Keratinocyte (primary cell): ENCODE data around the gene F10. TPM values are rescaled to one million over a fixed set of nuclear protein-coding genes. Genes with fewer than 3 reads are reported as not detected.

Experiments
- DNase-seq: peaks from one replicate; pipeline ENCODE4 v3.0.0-alpha.2; 2011; ENCODE audit warnings: low read depth, missing footprints, low spot score
- FAIRE-seq: peaks from 2 replicates; lab custom pipeline; 2011; peaks lifted over from hg19 to GRCh38; lab: Jason Lieb, UNC
- H2AFZ ChIP-seq: 2 replicates; pipeline ENCODE4 v1.6.0; 2012; ENCODE audit warnings: low read length, control low read depth, inconsistent platforms; ENCODE audit not compliant: control insufficient read depth
- H3K27ac ChIP-seq: 2 replicates; pipeline ENCODE4 v1.5.1; 2011; ENCODE audit warnings: low read length; ENCODE audit not compliant: control insufficient read depth, insufficient read depth
- H3K27me3 ChIP-seq: 3 replicates; pipeline ENCODE4 v1.6.0; 2011; ENCODE audit warnings: low read length; ENCODE audit not compliant: control insufficient read depth, insufficient read depth; ENCODE audit errors: extremely low read depth
- H3K36me3 ChIP-seq, 2 experiments: 2 replicates in 1 of 2; 3 replicates in 1 of 2; pipeline ENCODE4 v1.5.1; 2011; ENCODE audit warnings: low read length in 2 of 2, mild to moderate bottlenecking in 1 of 2; ENCODE audit not compliant: control insufficient read depth in 2 of 2, insufficient read depth in 2 of 2; ENCODE audit errors: extremely low read depth in 1 of 2
- H3K4me1 ChIP-seq: 3 replicates; pipeline ENCODE4 v1.5.1; 2011; ENCODE audit warnings: low read length; ENCODE audit not compliant: control insufficient read depth, insufficient read depth; ENCODE audit errors: extremely low read depth
- H3K4me2 ChIP-seq: 3 replicates; pipeline ENCODE4 v1.6.0; 2011; ENCODE audit warnings: low read depth, low read length; ENCODE audit not compliant: control insufficient read depth, insufficient read depth; ENCODE audit errors: extremely low read depth
- H3K4me3 ChIP-seq, 3 experiments: fragments of 200-600 bp in 1 of 3; sonication (generic) in 1 of 3; 2 replicates in 2 of 3; 3 replicates in 1 of 3; pipeline ENCODE4 v1.5.1; 2011 to 2016; ENCODE audit warnings: low read length in 3 of 3, mild to moderate bottlenecking in 3 of 3, control low read depth in 2 of 3, inconsistent platforms in 1 of 3, low read depth in 1 of 3, mixed read lengths in 1 of 3, mixed run types in 1 of 3, moderate library complexity in 1 of 3; ENCODE audit not compliant: control insufficient read depth in 2 of 3, insufficient read depth in 2 of 3; ENCODE audit errors: extremely low read depth in 1 of 3
- H3K79me2 ChIP-seq: 2 replicates; pipeline ENCODE4 v1.6.0; 2012; ENCODE audit warnings: low read length; ENCODE audit not compliant: control insufficient read depth, insufficient read depth
- H3K9ac ChIP-seq: 3 replicates; pipeline ENCODE4 v1.6.0; 2011; ENCODE audit warnings: low read length; ENCODE audit not compliant: control insufficient read depth, insufficient read depth; ENCODE audit errors: extremely low read depth
- H3K9me1 ChIP-seq: 3 replicates; pipeline ENCODE4 v1.6.0; 2011; ENCODE audit warnings: low read length; ENCODE audit not compliant: control insufficient read depth, insufficient read depth; ENCODE audit errors: extremely low read depth
- H3K9me3 ChIP-seq: 2 replicates; pipeline ENCODE4 v1.5.1; 2012; ENCODE audit warnings: low read depth, low read length; ENCODE audit not compliant: control insufficient read depth
- H4K20me1 ChIP-seq: 3 replicates; pipeline ENCODE4 v1.6.0; 2011; ENCODE audit warnings: low read length; ENCODE audit not compliant: control insufficient read depth, insufficient read depth; ENCODE audit errors: extremely low read depth
- EZH2 ChIP-seq: IDR thresholded peaks from one replicate; pipeline ENCODE4 v1.6.1; 2012; ENCODE audit warnings: inconsistent platforms, mild to moderate bottlenecking, low read length, moderate library complexity
- dilution Hi-C: fragments of 300-500 bp; cut with MboI; formaldehyde crosslinking; loops from one replicate; pipeline ENCODE4 v1.7.0; 2020; ENCODE audit warnings: low sequenced_read_pairs; ENCODE audit not compliant: extremely low pct_ligation_motif_present
- polyA plus RNA-seq, 5 experiments: library from polyadenylated mRNA; depleted of rRNA in 3 of 5; stranded (reverse) in 3 of 5; stranded (forward) in 1 of 5; unstranded in 1 of 5; fragments of >200 nt; gene quantifications; 1 replicate in 1 of 5; 2 replicates in 3 of 5; 3 replicates in 1 of 5; pipeline versions ENCODE4 v1.2.1 to v1.2.3, GENCODE V29; 2011 to 2012; ENCODE audit warnings: missing spikeins in 2 of 5, low read depth in 1 of 5, low replicate concordance in 1 of 5
- TF ChIP-seq, protein P1 (sequence below), 3 experiments: IDR thresholded peaks in 1 of 3; conservative IDR thresholded peaks in 1 of 3; optimal IDR thresholded peaks in 1 of 3; 2 replicates in 2 of 3; 3 replicates in 1 of 3; pipeline versions ENCODE3 to v1.5.1; 2011; ENCODE audit warnings: low read length in 3 of 3, mild to moderate bottlenecking in 3 of 3, moderate library complexity in 2 of 3, control low read depth in 1 of 3, inconsistent platforms in 1 of 3; ENCODE audit not compliant: insufficient read depth in 2 of 3; ENCODE audit errors: extremely low read depth in 1 of 3

The F10 gene
- polyA plus RNA-seq, 1 donor (not counting 4 experiments of a cell fraction or from before 2014, with no cell fraction given) = not detected

- H3K4me1 ChIP-seq = no peaks in the 10 kb centered on the region
- dilution Hi-C loops = no loop called here
- H4K20me1 ChIP-seq = no peaks in the 10 kb centered on the region
- no peaks in the 10 kb centered on the region for H3K9me1 ChIP-seq
- H3K4me3 ChIP-seq = no peak overlapping the region
- TF ChIP-seq, protein P1, sequence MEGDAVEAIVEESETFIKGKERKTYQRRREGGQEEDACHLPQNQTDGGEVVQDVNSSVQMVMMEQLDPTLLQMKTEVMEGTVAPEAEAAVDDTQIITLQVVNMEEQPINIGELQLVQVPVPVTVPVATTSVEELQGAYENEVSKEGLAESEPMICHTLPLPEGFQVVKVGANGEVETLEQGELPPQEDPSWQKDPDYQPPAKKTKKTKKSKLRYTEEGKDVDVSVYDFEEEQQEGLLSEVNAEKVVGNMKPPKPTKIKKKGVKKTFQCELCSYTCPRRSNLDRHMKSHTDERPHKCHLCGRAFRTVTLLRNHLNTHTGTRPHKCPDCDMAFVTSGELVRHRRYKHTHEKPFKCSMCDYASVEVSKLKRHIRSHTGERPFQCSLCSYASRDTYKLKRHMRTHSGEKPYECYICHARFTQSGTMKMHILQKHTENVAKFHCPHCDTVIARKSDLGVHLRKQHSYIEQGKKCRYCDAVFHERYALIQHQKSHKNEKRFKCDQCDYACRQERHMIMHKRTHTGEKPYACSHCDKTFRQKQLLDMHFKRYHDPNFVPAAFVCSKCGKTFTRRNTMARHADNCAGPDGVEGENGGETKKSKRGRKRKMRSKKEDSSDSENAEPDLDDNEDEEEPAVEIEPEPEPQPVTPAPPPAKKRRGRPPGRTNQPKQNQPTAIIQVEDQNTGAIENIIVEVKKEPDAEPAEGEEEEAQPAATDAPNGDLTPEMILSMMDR (optimal IDR thresholded peaks at IDR 0.05 in 1 of 3, IDR thresholded peaks at IDR 0.05 in 1 of 3, conservative IDR thresholded peaks at IDR 0.05 in 1 of 3; ENCODE audit: extremely low read depth in 1 of 3, insufficient read depth in 2 of 3, low read length in 3 of 3) = no peak
- TF ChIP-seq EZH2 = no peak
- no peak overlapping the region for H3K27ac ChIP-seq
- no peaks in the 10 kb centered on the region for H3K79me2 ChIP-seq
- DNase-seq (no peak), FAIRE-seq (no peak)
- H3K4me2 ChIP-seq = no peak overlapping the region
- no peaks in the 10 kb centered on the region for H3K36me3 ChIP-seq
- H3K9ac ChIP-seq = no peak overlapping the region
- H2AFZ ChIP-seq = no peak overlapping the region
- H3K27me3 ChIP-seq = peaks cover 12% of the 10 kb centered on the region
- H3K9me3 ChIP-seq = no peaks in the 10 kb centered on the region
These were observed 5.2 kb upstream of the F10 start for GRCh38 chr13:113117335-113117872.

GRCh38 chr13:113117911-113118260, 4.7 kb upstream of the F10 start:
- H3K4me1 ChIP-seq = no peaks in the 10 kb centered on the region
- TF ChIP-seq EZH2 = no peak
- TF ChIP-seq, protein P1 (optimal IDR thresholded peaks at IDR 0.05 in 1 of 3, IDR thresholded peaks at IDR 0.05 in 1 of 3, conservative IDR thresholded peaks at IDR 0.05 in 1 of 3; ENCODE audit: extremely low read depth in 1 of 3, insufficient read depth in 2 of 3, low read length in 3 of 3) = no peak
- no peak overlapping the region for H3K4me2 ChIP-seq
- dilution Hi-C loops = no loop called here
- FAIRE-seq (no peak), DNase-seq (no peak)
- H2AFZ ChIP-seq = no peak overlapping the region
- H3K9me3 ChIP-seq = no peaks in the 10 kb centered on the region
- no peaks in the 10 kb centered on the region for H3K9me1 ChIP-seq
- H3K27ac ChIP-seq = no peak overlapping the region
- no peaks in the 10 kb centered on the region for H4K20me1 ChIP-seq
- H3K36me3 ChIP-seq = no peaks in the 10 kb centered on the region
- no peaks in the 10 kb centered on the region for H3K79me2 ChIP-seq
- H3K9ac ChIP-seq = no peak overlapping the region
- H3K27me3 ChIP-seq = peaks cover 11% of the 10 kb centered on the region
- H3K4me3 ChIP-seq = no peak overlapping the region
